Forelimb muscle (tissue), 1 donor: ENCODE results near the gene HACD1. TPM values are rescaled to one million over a fixed set of nuclear protein-coding genes. Genes with fewer than 3 reads are reported as not detected.
"Not testable (repeated sequence)": the region's sequence is repeated elsewhere in the genome, so short reads cannot be mapped to it uniquely, and the experiment has no call there.

Experiments
- DNase-seq: peaks from one replicate; pipeline ENCODE4 v3.0.0-alpha.2; 2013; ENCODE audit warnings: low read depth
- polyA plus RNA-seq: library from polyadenylated mRNA; unstranded; fragments of 120-200 nt; gene quantifications from one replicate; pipeline ENCODE4 v1.2.1, GENCODE V29; 2013; ENCODE audit not compliant: insufficient read length

Gene HACD1
- polyA plus RNA-seq, 1 donor: 168 TPM

- peak; percentile 89 for DNase-seq
Measured at GRCh38 chr10:17643755-17644484, 26.7 kb upstream of the HACD1 start, which contains the start of gene STAM. Gene STAM, plus strand, starts transcription at chr10:17644151. Its CDS starts 189 bp downstream, at chr10:17644340.

GRCh38 chr10:17643339-17643754 is 26.2 kb upstream of the HACD1 start:
- DNase-seq: no peak

GRCh38 chr10:17640331-17640816 is 23.2 kb upstream of the HACD1 start:
- DNase-seq: no peak

- no peak for DNase-seq
Measured at GRCh38 chr10:17637869-17638268, 20.7 kb upstream of the HACD1 start.

GRCh38 chr10:17633353-17633752 is 16.2 kb upstream of the HACD1 start:
- no peak for DNase-seq

GRCh38 chr10:17632590-17632989 is 15.4 kb upstream of the HACD1 start:
- DNase-seq: not testable (repeated sequence)

GRCh38 chr10:17626656-17627055 is 9.5 kb upstream of the HACD1 start:
- DNase-seq: no peak

GRCh38 chr10:17624996-17625395 is 7.8 kb upstream of the HACD1 start:
- DNase-seq: no peak

- no peak for DNase-seq
Measured at GRCh38 chr10:17622061-17622460, 4.9 kb upstream of the HACD1 start.

GRCh38 chr10:17616403-17617030 is 657 bp downstream of the HACD1 start:
- DNase-seq: no peak

- no peak for DNase-seq
Measured at GRCh38 chr10:17609523-17610079, 7.6 kb downstream of the HACD1 start.

- DNase-seq: peak; percentile 41
Measured at GRCh38 chr10:17607603-17608332, 9.4 kb downstream of the HACD1 start.

- DNase-seq: no peak
Measured at GRCh38 chr10:17607060-17607459, 10.1 kb downstream of the HACD1 start.

GRCh38 chr10:17606547-17607040 is 10.6 kb downstream of the HACD1 start:
- DNase-seq: no peak

GRCh38 chr10:17605936-17606335 is 11.2 kb downstream of the HACD1 start:
- DNase-seq: no peak

- DNase-seq: no peak
Measured at GRCh38 chr10:17599089-17599488, 18.1 kb downstream of the HACD1 start.

- no peak for DNase-seq
Measured at GRCh38 chr10:17597386-17597785, 19.8 kb downstream of the HACD1 start.

GRCh38 chr10:17590969-17591645 is 26.1 kb downstream of the HACD1 start:
- no peak for DNase-seq

- not testable (repeated sequence) for DNase-seq
Measured at GRCh38 chr10:17589316-17589715, 27.9 kb downstream of the HACD1 start.

- DNase-seq: no peak
Measured at GRCh38 chr10:17588420-17588819, 28.8 kb downstream of the HACD1 start.

- DNase-seq: not testable (repeated sequence)
Measured at GRCh38 chr10:17587321-17587720, 29.9 kb downstream of the HACD1 start.
